OCI-LY7 (cell line): ENCODE data around the gene SNX22. TPM values are rescaled to one million over a fixed set of nuclear protein-coding genes. Genes with fewer than 3 reads are reported as not detected.
"Not testable (repeated sequence)": the region's sequence is repeated elsewhere in the genome, so short reads cannot be mapped to it uniquely, and the experiment has no call there.

Experiments
- BruUV-seq: library from RNA; stranded (reverse); fragments of 400-500 nt; replicated peaks from 2 replicates; lab custom pipeline; 2021; lab: Mats Ljungman, UMichigan
- CTCF ChIA-PET: fragments of 300-600 bp; sonication (Branson Sonifier 250); formaldehyde crosslinking; loops from one replicate; lab custom pipeline; 2022; ENCODE audit warnings: antibody characterized with exemption; ENCODE audit not compliant: unreplicated experiment; lab: Charles Lee
- POLR2A ChIA-PET: fragments of 300-600 bp; sonication (Branson Sonifier 250); formaldehyde crosslinking; loops from one replicate; lab custom pipeline; 2022; ENCODE audit warnings: antibody characterized with exemption; lab: Charles Lee
- DNase-seq: peaks from one replicate; pipeline ENCODE4 v3.0.0-alpha.2; 2015; ENCODE audit warnings: low spot score
- H2AFZ ChIP-seq: fragments of 200-600 bp; sonication (generic), shearing (Covaris generic); 2 replicates; pipeline ENCODE4 v1.6.1; 2014; ENCODE audit warnings: mild to moderate bottlenecking, antibody characterized with exemption, low read length, moderate library complexity
- H3K27ac ChIP-seq: fragments of 200-600 bp; sonication (generic); 2 replicates; pipeline ENCODE4 v1.5.1; 2014; ENCODE audit warnings: mixed run types, low read depth, mild to moderate bottlenecking, moderate library complexity, low read length, inconsistent platforms; ENCODE audit not compliant: poor library complexity, severe bottlenecking
- H3K36me3 ChIP-seq: fragments of 200-600 bp; sonication (generic); 2 replicates; pipeline ENCODE4 v1.6.1; 2014; ENCODE audit warnings: mild to moderate bottlenecking, antibody characterized with exemption, low read length, moderate library complexity, mixed read lengths; ENCODE audit not compliant: insufficient read depth
- H3K4me1 ChIP-seq: fragments of 200-600 bp; sonication (generic); 2 replicates; pipeline ENCODE4 v1.5.1; 2014; ENCODE audit warnings: mild to moderate bottlenecking, low read length; ENCODE audit not compliant: insufficient read depth, poor library complexity, severe bottlenecking
- H3K4me2 ChIP-seq: fragments of 200-600 bp; sonication (generic); 2 replicates; pipeline ENCODE4 v1.6.1; 2014; ENCODE audit warnings: mild to moderate bottlenecking, low read length
- H3K4me3 ChIP-seq: fragments of 200-600 bp; sonication (generic); 2 replicates; pipeline ENCODE4 v1.5.1; 2014; ENCODE audit warnings: mild to moderate bottlenecking, low read depth, low read length; ENCODE audit not compliant: poor library complexity, severe bottlenecking
- H3K79me2 ChIP-seq: fragments of 200-600 bp; sonication (generic); 2 replicates; pipeline ENCODE4 v1.6.1; 2016; ENCODE audit warnings: low read depth, mild to moderate bottlenecking, low read length, moderate library complexity, mixed read lengths; ENCODE audit not compliant: insufficient read depth
- H3K9me2 ChIP-seq: fragments of 200-600 bp; sonication (generic); 2 replicates; pipeline ENCODE4 v1.6.1; 2016; ENCODE audit warnings: mild to moderate bottlenecking, low read length, mixed read lengths; ENCODE audit not compliant: insufficient read depth
- H3K9me3 ChIP-seq: fragments of 200-600 bp; sonication (generic); 2 replicates; pipeline ENCODE4 v1.6.1; 2014; ENCODE audit warnings: mild to moderate bottlenecking, mixed run types, low read length, mixed read lengths
- H4K20me1 ChIP-seq: fragments of 200-600 bp; sonication (generic); 2 replicates; pipeline ENCODE4 v1.6.1; 2014; ENCODE audit warnings: mild to moderate bottlenecking, antibody characterized with exemption, low read length, moderate library complexity, mixed read lengths; ENCODE audit not compliant: insufficient read depth
- CTCF ChIP-seq: fragments of 200-600 bp; sonication (generic); conservative IDR thresholded peaks from 2 replicates; pipeline ENCODE4 v1.5.1; 2014; ENCODE audit warnings: mild to moderate bottlenecking, antibody characterized with exemption, low read length, moderate library complexity, mixed read lengths
- EZH2phosphoT487 ChIP-seq: fragments of 200-600 bp; sonication (generic); IDR thresholded peaks from 2 replicates; pipeline ENCODE4 v1.6.1; 2018; ENCODE audit warnings: low read depth, borderline replicate concordance, mild to moderate bottlenecking, mixed run types, antibody characterized with exemption, low read length, moderate library complexity, mixed read lengths
- intact Hi-C: fragments of 100-400 bp; cut with micrococcal nuclease; formaldehyde crosslinking; loops from one replicate; pipeline ENCODE4 v1.10.0; 2022; ENCODE audit not compliant: unreplicated experiment
- total RNA-seq, 2 experiments: library from RNA; depleted of rRNA in 1 of 2; stranded (reverse); fragments of >200 nt in 1 of 2; shearing (Covaris generic) in 1 of 2; gene quantifications; 2 replicates each; pipeline ENCODE4 v1.2.3, GENCODE V29; 2014 to 2022

SNX22 gene
- total RNA-seq, 2 experiments from 2014 or later, result 65.7 to 68.8 TPM

- Histone ChIP-seq H3K27ac (no peak overlapping the region), H3K9me3 (no peaks in the 10 kb centered on the region), H3K4me1 (peaks cover 12% of the 10 kb centered on the region), H3K79me2 (peaks cover 83% of the 10 kb centered on the region), H2AFZ (no peak overlapping the region), H4K20me1 (0 out of 2 replicates have a peak, but pooled peaks cover 10% of the 10 kb centered on the region), H3K9me2 (0 out of 2 replicates have a peak, but pooled peaks cover 3% of the 10 kb centered on the region), H3K4me3 (no peak overlapping the region), H3K4me2 (no peak overlapping the region), H3K36me3 (peaks cover 33% of the 10 kb centered on the region)
- TF ChIP-seq CTCF (no peak), EZH2phosphoT487 (no peak)
- CTCF ChIA-PET, result no interaction called here
- no TSS peak for BruUV-seq
- POLR2A ChIA-PET, result interaction anchor here (0.6 to 0.7 kb wide), 2 partner anchors 360 to 404 kb away, joined by 3 read pairs; no protein-coding TSS in a partner anchor
- no peak for DNase-seq
- intact Hi-C loops, result no loop called here
Measured at GRCh38 chr15:64105113-64105704, 46.3 kb upstream of the SNX22 start.

- no peak for TF ChIP-seq CTCF
- H2AFZ ChIP-seq, result no peak overlapping the region
- intact Hi-C loops, result no loop called here
- H3K9me2 ChIP-seq, result no peaks in the 10 kb centered on the region
- peaks cover 20% of the 10 kb centered on the region for H3K36me3 ChIP-seq
- peaks cover 81% of the 10 kb centered on the region for H3K79me2 ChIP-seq
- no peak overlapping the region for H3K27ac ChIP-seq
- H3K4me3 ChIP-seq, result no peak overlapping the region
- no peak overlapping the region for H3K4me2 ChIP-seq
- H4K20me1 ChIP-seq, result 0 out of 2 replicates have a peak, but pooled peaks cover 4% of the 10 kb centered on the region
- BruUV-seq, result no TSS peak
- H3K4me1 ChIP-seq, result peaks cover 16% of the 10 kb centered on the region
- ChIA-PET POLR2A (interaction anchor here (0.6 to 2.0 kb wide), 3 partner anchors 10 to 420 kb away, joined by 3 to 6 read pairs (median 3); no protein-coding TSS in a partner anchor), CTCF (interaction anchor here (0.6 kb wide), 1 partner anchor 805 kb away, joined by 3 read pairs; no protein-coding TSS in a partner anchor)
- DNase-seq, result no peak
- no peaks in the 10 kb centered on the region for H3K9me3 ChIP-seq
Measured at GRCh38 chr15:64107337-64107736, 44.2 kb upstream of the SNX22 start.

GRCh38 chr15:64110108-64110701 is 41.3 kb upstream of the SNX22 start:
- peaks cover 55% of the 10 kb centered on the region for H3K79me2 ChIP-seq
- H3K9me3 ChIP-seq, H3K9me2 ChIP-seq, H3K4me3 ChIP-seq, CTCF ChIA-PET, intact Hi-C loops, H3K27ac ChIP-seq, H4K20me1 ChIP-seq, H2AFZ ChIP-seq, DNase-seq, BruUV-seq: not testable (repeated sequence)
- peak overlapping the region; percentile 29 for H3K4me2 ChIP-seq
- peaks cover 40% of the 10 kb centered on the region for H3K36me3 ChIP-seq
- POLR2A ChIA-PET, result interaction anchor here (0.7 to 2.7 kb wide), 7 partner anchors 8 to 51 kb away, joined by 3 to 12 read pairs (median 3); partner anchors contain the start of genes CIAO2A and SNX1
- H3K4me1 ChIP-seq, result peaks cover 16% of the 10 kb centered on the region
